Measurements from ENCODE around the gene DMD.

Gene DMD

DNA sequence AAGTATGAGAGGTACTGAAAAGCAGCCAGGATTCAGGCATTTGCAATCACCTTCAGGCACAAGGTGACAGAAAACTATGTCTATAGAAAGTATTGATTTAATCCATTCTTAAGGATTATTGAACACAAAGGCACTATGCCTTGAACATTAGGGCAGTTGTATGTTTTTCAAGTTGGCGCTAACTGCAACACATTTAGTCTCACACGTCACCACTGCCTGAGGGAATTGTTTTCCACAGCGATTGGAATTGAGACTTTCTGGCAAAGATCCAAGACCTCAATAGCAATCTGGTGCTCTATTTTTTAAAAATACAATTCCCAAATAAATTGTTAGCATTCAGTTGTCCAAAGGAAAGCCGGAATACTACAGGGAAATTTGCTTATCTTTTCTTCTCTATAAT, 2086.8 kb downstream of the DMD start:
- no peak overlapping the region for H3K27ac ChIP-seq

DNA sequence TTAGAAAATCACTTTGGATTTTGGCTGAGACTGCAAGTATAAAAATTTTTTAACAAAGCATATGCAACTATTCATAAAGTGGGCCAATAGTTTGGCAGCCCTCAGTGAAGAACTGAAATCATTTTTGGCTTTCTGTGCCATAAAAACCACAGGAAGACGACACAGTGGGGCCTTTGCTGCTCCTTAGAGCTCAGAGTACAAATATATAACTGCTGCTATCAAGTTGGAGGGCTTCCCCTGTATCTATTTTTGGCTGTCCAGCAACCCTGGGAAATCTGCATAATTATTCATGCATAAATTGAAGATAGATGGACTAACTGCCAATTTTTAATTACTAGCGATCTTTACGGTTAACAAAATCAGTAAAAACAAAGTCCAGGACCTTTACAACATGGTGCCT, 2088.0 kb downstream of the DMD start:
- no peak overlapping the region for H3K27ac ChIP-seq
- TF ChIP-seq, protein P1, sequence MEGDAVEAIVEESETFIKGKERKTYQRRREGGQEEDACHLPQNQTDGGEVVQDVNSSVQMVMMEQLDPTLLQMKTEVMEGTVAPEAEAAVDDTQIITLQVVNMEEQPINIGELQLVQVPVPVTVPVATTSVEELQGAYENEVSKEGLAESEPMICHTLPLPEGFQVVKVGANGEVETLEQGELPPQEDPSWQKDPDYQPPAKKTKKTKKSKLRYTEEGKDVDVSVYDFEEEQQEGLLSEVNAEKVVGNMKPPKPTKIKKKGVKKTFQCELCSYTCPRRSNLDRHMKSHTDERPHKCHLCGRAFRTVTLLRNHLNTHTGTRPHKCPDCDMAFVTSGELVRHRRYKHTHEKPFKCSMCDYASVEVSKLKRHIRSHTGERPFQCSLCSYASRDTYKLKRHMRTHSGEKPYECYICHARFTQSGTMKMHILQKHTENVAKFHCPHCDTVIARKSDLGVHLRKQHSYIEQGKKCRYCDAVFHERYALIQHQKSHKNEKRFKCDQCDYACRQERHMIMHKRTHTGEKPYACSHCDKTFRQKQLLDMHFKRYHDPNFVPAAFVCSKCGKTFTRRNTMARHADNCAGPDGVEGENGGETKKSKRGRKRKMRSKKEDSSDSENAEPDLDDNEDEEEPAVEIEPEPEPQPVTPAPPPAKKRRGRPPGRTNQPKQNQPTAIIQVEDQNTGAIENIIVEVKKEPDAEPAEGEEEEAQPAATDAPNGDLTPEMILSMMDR (conservative IDR thresholded peaks at IDR 0.05), result no peak

More for the DNA sequence above, 2086.8 kb downstream of the DMD start:
- TF ChIP-seq, protein P1 (conservative IDR thresholded peaks at IDR 0.05), result no peak

DNA sequence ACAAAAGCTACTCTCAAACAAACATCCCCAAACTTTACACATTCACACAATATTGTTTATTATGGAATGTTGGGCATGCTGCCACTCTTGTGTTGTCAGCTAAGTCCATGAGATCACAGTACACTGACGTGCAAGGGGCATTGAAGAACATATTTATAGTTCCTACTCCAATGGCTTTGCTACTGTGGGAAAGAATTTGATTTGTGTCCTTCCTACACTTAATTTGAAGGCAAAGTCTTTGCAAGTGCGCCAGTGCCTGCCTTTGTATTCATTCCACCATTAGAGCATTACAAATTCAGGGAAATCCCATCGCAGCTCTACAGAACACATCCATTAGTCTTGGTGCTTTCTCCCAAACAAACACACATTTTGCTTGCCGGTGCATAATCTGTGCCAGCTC, 2094.1 kb downstream of the DMD start:
- H3K27ac ChIP-seq, result no peak overlapping the region
- TF ChIP-seq, protein P1 (conservative IDR thresholded peaks at IDR 0.05), result no peak

DNA sequence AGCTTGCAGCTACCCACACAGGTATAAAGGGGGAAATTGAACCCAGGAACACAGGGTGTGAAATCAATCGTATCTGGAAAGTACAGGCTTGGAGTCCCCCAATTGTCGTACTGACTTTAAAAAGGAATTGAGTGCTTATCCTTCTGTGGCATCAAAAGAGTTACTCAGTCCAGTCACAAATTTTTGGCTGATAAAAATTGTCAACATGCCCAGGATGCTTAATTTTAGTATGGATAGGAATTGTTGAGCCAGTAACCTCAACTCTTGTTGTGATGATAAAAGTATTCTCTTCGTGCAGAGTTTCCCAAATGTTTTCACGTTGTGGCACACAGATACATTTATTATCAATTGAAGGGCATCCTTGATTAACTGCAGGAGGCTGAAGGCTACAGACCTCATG, 2096.0 kb downstream of the DMD start:
- TF ChIP-seq, protein P1 (conservative IDR thresholded peaks at IDR 0.05), result no peak
- H3K27ac ChIP-seq, result no peak overlapping the region

DNA sequence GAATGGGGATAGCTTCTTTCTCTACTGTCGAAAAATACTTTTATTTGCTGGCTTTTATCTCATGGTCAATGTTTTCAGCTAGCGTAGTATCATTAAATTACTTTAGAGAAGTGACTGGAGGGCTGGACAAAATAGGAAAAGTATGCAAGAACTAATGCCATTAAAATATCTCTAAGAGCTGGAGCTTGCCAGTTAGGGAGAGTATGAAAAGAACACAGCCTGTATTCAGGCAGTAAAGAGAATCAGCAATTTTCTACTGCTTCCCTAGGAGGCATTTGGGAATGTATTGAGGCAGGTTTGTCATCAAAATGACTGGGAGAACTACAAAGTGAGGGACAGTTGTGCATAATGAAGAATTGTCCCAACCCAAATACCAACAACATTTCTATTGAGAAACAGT, 2096.5 kb downstream of the DMD start:
- TF ChIP-seq, protein P1 (conservative IDR thresholded peaks at IDR 0.05), result no peak
- no peak overlapping the region for H3K27ac ChIP-seq

DNA sequence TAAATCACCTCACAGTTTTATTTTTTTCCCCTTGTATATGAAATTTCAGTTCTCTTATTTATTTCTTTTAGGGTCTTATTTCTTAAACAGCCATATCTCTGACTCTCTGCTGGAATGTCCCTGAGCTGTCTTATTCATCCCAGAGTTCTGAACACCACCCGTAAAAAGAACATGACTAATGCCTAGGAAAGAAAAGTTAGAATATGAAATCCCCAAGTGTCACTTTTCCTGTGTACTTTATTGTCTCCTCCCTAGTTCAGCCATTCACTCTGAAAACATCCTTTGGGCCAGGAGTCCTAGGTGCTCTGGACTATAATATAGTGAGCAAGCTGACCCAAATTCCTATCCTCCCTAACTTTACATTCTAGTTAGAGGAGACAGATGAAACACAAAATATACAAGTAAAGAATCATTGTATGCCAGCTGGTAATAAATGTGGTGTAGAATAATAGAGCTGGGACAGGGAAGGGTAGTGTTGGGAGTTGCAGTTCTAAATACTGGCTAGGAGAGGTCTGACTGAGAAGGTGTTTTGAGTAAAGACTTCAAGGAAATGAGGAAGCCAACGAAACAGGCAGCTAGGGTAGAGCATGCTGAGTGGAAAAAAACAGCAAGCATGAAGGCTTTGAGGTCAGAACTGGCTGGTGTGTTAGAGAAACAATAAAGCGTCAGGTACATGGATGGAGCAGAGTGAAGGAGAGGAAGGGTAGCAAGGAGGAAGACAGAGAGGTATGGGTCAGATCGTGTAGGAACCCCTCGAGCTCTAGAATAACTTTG, 2098.9 kb downstream of the DMD start:
- TF ChIP-seq, protein P1 (conservative IDR thresholded peaks at IDR 0.05), result no peak

DNA sequence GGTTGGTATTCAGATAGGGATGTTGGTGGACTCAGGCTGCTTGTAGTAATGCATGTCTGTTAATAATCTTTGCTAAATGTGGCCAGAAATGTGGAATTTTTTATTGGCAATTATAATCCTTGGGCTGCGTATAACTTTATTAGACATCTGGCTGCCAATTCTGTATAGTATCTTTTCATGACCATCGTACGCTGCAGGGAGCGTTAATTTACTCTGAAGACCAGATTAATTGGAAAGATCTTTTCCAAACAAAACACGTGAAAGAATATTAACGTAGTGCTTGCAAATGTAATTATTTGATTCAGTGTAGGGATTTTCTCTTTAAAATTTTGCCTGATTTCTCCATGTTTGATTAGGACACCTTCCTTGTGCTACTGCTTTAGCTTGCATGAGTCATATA, 2100.7 kb downstream of the DMD start:
- TF ChIP-seq, protein P1 (conservative IDR thresholded peaks at IDR 0.05), result no peak

More for the DNA sequence above, 2098.9 kb downstream of the DMD start:
- H3K27ac ChIP-seq, result no peak overlapping the region

More for the DNA sequence above, 2100.7 kb downstream of the DMD start:
- no peak overlapping the region for H3K27ac ChIP-seq

Data from VCaP (cell line).